GM12873 (cell line): ENCODE data around the gene QSER1.

ENCODE experiments used
- CTCF ChIP-seq: IDR thresholded peaks from 2 replicates; pipeline ENCODE4 v1.5.1; 2012; ENCODE audit warnings: low read depth, mild to moderate bottlenecking, moderate library complexity, low read length, control low read depth; ENCODE audit not compliant: insufficient read depth; ENCODE audit errors: missing control alignments

Gene QSER1

GRCh38 chr11:32960553-32961164, 68.0 kb downstream of the QSER1 start:
- peak; percentile 53 for TF ChIP-seq CTCF

- no peak for TF ChIP-seq CTCF
Observed at GRCh38 chr11:32962016-32962415, 69.4 kb downstream of the QSER1 start.

- no peak for TF ChIP-seq CTCF
Observed at GRCh38 chr11:32963721-32964120, 71.1 kb downstream of the QSER1 start.

GRCh38 chr11:32968541-32968940, 75.9 kb downstream of the QSER1 start:
- no peak for TF ChIP-seq CTCF

- no peak for TF ChIP-seq CTCF
Observed at GRCh38 chr11:32972781-32973180, 80.2 kb downstream of the QSER1 start.

GRCh38 chr11:32982626-32983025, 90.0 kb downstream of the QSER1 start:
- TF ChIP-seq CTCF: no peak

GRCh38 chr11:32983506-32983905, 90.9 kb downstream of the QSER1 start:
- TF ChIP-seq CTCF: no peak

- no peak for TF ChIP-seq CTCF
Observed at GRCh38 chr11:32985600-32985999, 93.0 kb downstream of the QSER1 start.
